Transverse colon (tissue), 4 donors: ENCODE measurements around the gene HSDL2. TPM values are rescaled to one million over a fixed set of nuclear protein-coding genes. Genes with fewer than 3 reads are reported as not detected.

Source experiments
- DNase-seq: peaks from one replicate; pipeline ENCODE4 v3.0.0-alpha.2; 2019
- H3K27ac ChIP-seq, 4 donors: fragments of 200-600 bp; sonication (generic); 2 replicates each; pipeline ENCODE4 v1.5.1; 2016 to 2018; ENCODE audit warnings: inconsistent platforms in 4 of 4
- H3K27me3 ChIP-seq: fragments of 200-600 bp; sonication (generic); 2 replicates; pipeline ENCODE4 v1.5.1; 2017; ENCODE audit warnings: inconsistent platforms
- H3K36me3 ChIP-seq, 4 donors: fragments of 200-600 bp; sonication (generic); 2 replicates each; pipeline ENCODE4 v1.5.1; 2017 to 2019; ENCODE audit warnings: inconsistent platforms in 4 of 4
- H3K4me1 ChIP-seq, 4 donors: fragments of 200-600 bp; sonication (generic); 2 replicates each; pipeline ENCODE4 v1.5.1; 2017 to 2020; ENCODE audit warnings: inconsistent platforms in 4 of 4
- H3K4me3 ChIP-seq, 4 donors: fragments of 200-600 bp; sonication (generic); 1 replicate in 1 of 4; 2 replicates in 3 of 4; pipeline versions ENCODE4 v1.5.1 to v1.6.1; 2017 to 2019; ENCODE audit warnings: inconsistent platforms in 4 of 4
- H3K9me3 ChIP-seq, 2 donors: fragments of 200-600 bp; sonication (generic); 2 replicates each; pipeline ENCODE4 v1.5.1; 2017 to 2019; ENCODE audit warnings: inconsistent platforms in 2 of 2
- EP300 ChIP-seq: sonication (generic); formaldehyde crosslinking; IDR thresholded peaks from one replicate; pipeline ENCODE4 v1.6.1; 2017; ENCODE audit warnings: antibody characterized with exemption, low read depth
- POLR2A ChIP-seq: fragments of 450-650 bp; IDR thresholded peaks from one replicate; pipeline ENCODE4 v1.6.1; 2016; ENCODE audit warnings: antibody characterized with exemption, mild to moderate bottlenecking, moderate library complexity
- POLR2AphosphoS5 ChIP-seq, 3 donors: sonication (generic); formaldehyde crosslinking; IDR thresholded peaks; one replicate each; pipeline ENCODE4 v1.6.1; 2016; ENCODE audit warnings: antibody characterized with exemption in 3 of 3
- WGBS, 2 donors: methylation state at CpG; one replicate each; pipeline ENCODE4 v1.1.5; 2018; ENCODE audit warnings: low coverage in 1 of 2; 5-methylcytosine and 5-hydroxymethylcytosine counted together
- in situ Hi-C, 4 donors: fragments of 200-750 bp; cut with MboI; loops; one replicate each; pipeline versions ENCODE4 v1.15.0 to v1.15.1; 2017; ENCODE audit warnings: low sequenced_read_pairs in 3 of 4, low pct_ligation_motif_present in 1 of 4, low pct_unique_long_range_greater_than_20kb in 1 of 4
- intact Hi-C: fragments of 100-400 bp; cut with DNase I; formaldehyde crosslinking; loops from one replicate; pipeline ENCODE4 v1.15.1; 2023; ENCODE audit warnings: low total_unique reads
- total RNA-seq, 4 donors: library from RNA; depleted of rRNA; stranded (reverse); fragments of >200 nt; gene quantifications; one replicate each; pipeline ENCODE4 v1.1.0, GENCODE V29; 2016
- TF ChIP-seq, protein P1 (sequence below), 5 experiments: fragments of 200-600 bp in 3 of 5; fragments of 450-650 bp in 2 of 5; sonication (generic) in 3 of 5; IDR thresholded peaks; 1 replicate in 2 of 5; 2 replicates in 3 of 5; pipeline ENCODE4 v1.5.1; 2016 to 2017; ENCODE audit warnings: antibody characterized with exemption in 5 of 5, inconsistent platforms in 3 of 5, mild to moderate bottlenecking in 2 of 5, moderate library complexity in 1 of 5

The HSDL2 gene
- total RNA-seq, 4 donors from 2014 or later, result 24.9 to 46.4 (median 28.8) TPM

DNA sequence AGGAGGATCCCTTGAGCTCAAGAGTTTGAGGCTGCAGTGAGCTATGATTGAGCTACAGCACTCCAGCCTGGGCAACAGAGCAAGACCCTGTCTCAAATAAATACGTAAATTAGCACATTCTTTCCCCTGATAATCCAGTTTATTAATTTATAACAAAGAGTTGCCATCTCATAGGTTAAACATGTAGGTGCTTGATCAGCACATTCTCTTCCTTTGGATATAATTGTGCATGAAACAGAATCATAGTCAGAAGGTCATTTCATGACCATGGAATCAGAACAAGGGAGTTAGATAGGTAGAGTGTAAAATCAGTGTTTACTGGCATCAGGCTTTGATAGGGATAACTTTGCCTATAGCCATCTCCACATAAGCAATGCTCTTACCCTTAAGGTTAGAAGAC, 63.7 kb downstream of the HSDL2 start:
- in situ Hi-C loops, result no loop called here
- H3K4me3 ChIP-seq, result no peak overlapping the region
- H3K27me3 ChIP-seq, result no peaks in the 10 kb centered on the region
- no peak overlapping the region for H3K27ac ChIP-seq
- TF ChIP-seq, protein P1, sequence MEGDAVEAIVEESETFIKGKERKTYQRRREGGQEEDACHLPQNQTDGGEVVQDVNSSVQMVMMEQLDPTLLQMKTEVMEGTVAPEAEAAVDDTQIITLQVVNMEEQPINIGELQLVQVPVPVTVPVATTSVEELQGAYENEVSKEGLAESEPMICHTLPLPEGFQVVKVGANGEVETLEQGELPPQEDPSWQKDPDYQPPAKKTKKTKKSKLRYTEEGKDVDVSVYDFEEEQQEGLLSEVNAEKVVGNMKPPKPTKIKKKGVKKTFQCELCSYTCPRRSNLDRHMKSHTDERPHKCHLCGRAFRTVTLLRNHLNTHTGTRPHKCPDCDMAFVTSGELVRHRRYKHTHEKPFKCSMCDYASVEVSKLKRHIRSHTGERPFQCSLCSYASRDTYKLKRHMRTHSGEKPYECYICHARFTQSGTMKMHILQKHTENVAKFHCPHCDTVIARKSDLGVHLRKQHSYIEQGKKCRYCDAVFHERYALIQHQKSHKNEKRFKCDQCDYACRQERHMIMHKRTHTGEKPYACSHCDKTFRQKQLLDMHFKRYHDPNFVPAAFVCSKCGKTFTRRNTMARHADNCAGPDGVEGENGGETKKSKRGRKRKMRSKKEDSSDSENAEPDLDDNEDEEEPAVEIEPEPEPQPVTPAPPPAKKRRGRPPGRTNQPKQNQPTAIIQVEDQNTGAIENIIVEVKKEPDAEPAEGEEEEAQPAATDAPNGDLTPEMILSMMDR (IDR thresholded peaks at IDR 0.05), result no peak
- no peak for TF ChIP-seq EP300
- no peak for TF ChIP-seq POLR2A
- no peak for TF ChIP-seq POLR2AphosphoS5 (IDR thresholded peaks at IDR 0.05)
- peaks cover 0 to 7% (median 0%) of the 10 kb centered on the region in 4 donors for H3K36me3 ChIP-seq
- peaks cover 0 to 9% (median 0%) of the 10 kb centered on the region in 4 donors for H3K4me1 ChIP-seq
- WGBS, 2 donors, result 67 to 94% methylated on average over 1 of the region's 1 CpG
- intact Hi-C loops, result no loop called here
- DNase-seq, result no peak
- no peaks in the 10 kb centered on the region for H3K9me3 ChIP-seq

DNA sequence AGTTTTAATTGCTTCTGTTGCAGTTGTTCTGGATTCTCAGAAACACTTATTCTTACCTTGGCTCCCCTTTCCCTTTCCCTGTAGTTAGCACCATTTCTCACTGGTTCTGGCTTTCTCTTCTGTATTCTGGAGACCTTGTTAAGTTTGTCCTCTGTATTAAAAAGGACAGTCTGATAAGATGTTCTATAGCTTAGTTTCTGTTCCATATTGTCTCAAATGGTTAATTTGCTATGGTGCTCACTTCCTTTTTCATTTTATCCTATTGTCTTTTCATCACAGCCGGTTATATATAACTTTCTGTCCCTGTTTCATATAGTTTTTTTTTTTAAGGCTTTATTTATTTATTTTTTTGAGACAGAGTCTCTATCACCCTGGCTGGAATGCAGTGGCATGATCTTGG, 65.3 kb downstream of the HSDL2 start:
- no peak overlapping the region for H3K4me3 ChIP-seq
- TF ChIP-seq POLR2A (no peak), POLR2AphosphoS5 (IDR thresholded peaks at IDR 0.05) (no peak), EP300 (no peak)
- TF ChIP-seq, protein P1 (IDR thresholded peaks at IDR 0.05), result no peak
- H3K4me1 ChIP-seq, result peaks cover 0 to 9% (median 0%) of the 10 kb centered on the region in 4 donors
- H3K27me3 ChIP-seq, result no peaks in the 10 kb centered on the region
- in situ Hi-C loops (no loop called here), intact Hi-C loops (no loop called here)
- no peak overlapping the region for H3K27ac ChIP-seq
- DNase-seq, result no peak
- H3K36me3 ChIP-seq, result peaks cover 0 to 7% (median 0%) of the 10 kb centered on the region in 4 donors
- H3K9me3 ChIP-seq, result no peaks in the 10 kb centered on the region
- 33 to 47% methylated on average over 1 of the region's 1 CpG for WGBS, 2 donors

DNA sequence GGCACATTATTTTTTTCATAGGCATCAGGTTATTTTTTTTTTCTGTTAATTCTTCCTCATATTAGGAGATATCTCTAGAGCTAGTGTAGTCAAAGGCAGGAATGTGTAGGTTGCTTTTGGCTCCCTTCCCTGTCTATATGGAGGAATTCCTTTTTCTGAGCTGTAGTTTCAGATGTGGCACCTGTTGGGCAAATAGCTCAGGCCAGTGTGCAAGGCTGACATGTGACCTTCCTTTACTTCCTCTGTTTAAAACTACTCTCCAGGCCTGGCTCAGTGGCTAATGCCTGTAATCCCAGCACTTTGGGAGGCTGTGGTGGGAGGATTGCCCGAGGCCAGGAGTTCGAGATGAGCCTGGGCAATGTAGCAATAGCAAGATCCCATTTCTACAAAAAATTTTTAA, 66.2 kb downstream of the HSDL2 start:
- Histone ChIP-seq H3K27me3 (no peaks in the 10 kb centered on the region), H3K27ac (no peak overlapping the region), H3K9me3 (no peaks in the 10 kb centered on the region), H3K4me3 (no peak overlapping the region), H3K36me3 (peaks cover 0 to 7% (median 0%) of the 10 kb centered on the region in 4 donors), H3K4me1 (peaks cover 0 to 9% (median 0%) of the 10 kb centered on the region in 4 donors)
- TF ChIP-seq POLR2AphosphoS5 (IDR thresholded peaks at IDR 0.05) (no peak), POLR2A (no peak), EP300 (no peak)
- TF ChIP-seq, protein P1 (IDR thresholded peaks at IDR 0.05), result no peak
- DNase-seq, result no peak
- WGBS, 2 donors, result 93 to 100% methylated on average over 1 to 2 of the region's 2 CpGs
- in situ Hi-C loops, result no loop called here
- intact Hi-C loops, result no loop called here

DNA sequence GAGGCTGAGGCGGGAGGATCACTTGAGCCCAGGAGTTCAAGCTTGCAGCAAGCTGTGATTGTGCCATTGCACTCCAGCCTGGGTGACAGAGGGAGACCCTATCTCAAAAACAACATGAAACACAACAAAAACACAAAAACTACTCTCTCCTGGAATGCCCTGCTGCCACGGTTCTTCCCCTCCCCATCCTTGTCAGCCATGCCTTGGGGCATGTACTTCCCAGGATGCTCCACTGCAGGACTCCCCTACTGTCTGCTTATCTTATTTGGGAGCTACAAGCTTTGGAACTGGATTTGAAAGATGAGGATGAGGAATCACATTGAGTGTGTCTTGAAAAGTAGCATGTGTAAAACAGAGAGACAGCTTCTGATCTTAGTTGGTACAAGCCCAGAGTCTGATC, 66.6 kb downstream of the HSDL2 start:
- Histone ChIP-seq H3K4me3 (no peak overlapping the region), H3K27me3 (no peaks in the 10 kb centered on the region), H3K4me1 (peaks cover 0 to 9% (median 0%) of the 10 kb centered on the region in 4 donors), H3K9me3 (no peaks in the 10 kb centered on the region), H3K27ac (peak overlapping the region in 3 of 4 donors; percentile 23 to 52 (median 24)), H3K36me3 (peaks cover 0 to 4% (median 0%) of the 10 kb centered on the region in 4 donors)
- intact Hi-C loops, result no loop called here
- no peak for DNase-seq
- in situ Hi-C loops, result no loop called here
- TF ChIP-seq EP300 (no peak), POLR2A (no peak), POLR2AphosphoS5 (IDR thresholded peaks at IDR 0.05) (no peak)
- TF ChIP-seq, protein P1 (IDR thresholded peaks at IDR 0.05), result no peak
- WGBS, 2 donors, result 81 to 92% methylated on average over 2 of the region's 2 CpGs
